AG04449 (cell line): ENCODE measurements around the gene CMYA5.

Experiments
- CTCF ChIA-PET: fragments of 350-600 bp; formaldehyde crosslinking; extraction: SDS; loops from one replicate; lab custom pipeline; 2021; ENCODE audit warnings: antibody characterized with exemption; lab: Yijun Ruan, JAX
- POLR2A ChIA-PET: fragments of 400-600, 350-600 bp; formaldehyde crosslinking; extraction: SDS; loops from one replicate; lab custom pipeline; 2020; ENCODE audit warnings: antibody characterized with exemption, inconsistent platforms; lab: Yijun Ruan, JAX
- DNase-seq: peaks from one replicate; pipeline ENCODE4 v3.0.0-alpha.2; 2010; ENCODE audit warnings: low read depth, low spot score
- H3K4me3 ChIP-seq: 2 replicates; pipeline ENCODE4 v1.5.1; 2011; ENCODE audit warnings: low read depth, mild to moderate bottlenecking, control low read depth, low read length
- CTCF ChIP-seq: IDR thresholded peaks from one replicate; pipeline ENCODE4 v1.5.1; 2011; ENCODE audit warnings: mild to moderate bottlenecking, moderate library complexity, low read length, control low read depth, inconsistent platforms; ENCODE audit not compliant: insufficient read depth; ENCODE audit errors: missing control alignments

Gene CMYA5

GRCh38 chr5:79736528-79737514 is 47.2 kb downstream of the CMYA5 start:
- no peak overlapping the region for H3K4me3 ChIP-seq
- DNase-seq = no peak
- CTCF ChIA-PET = no interaction called here
- POLR2A ChIA-PET = no interaction called here
- TF ChIP-seq CTCF = no peak

- no peak overlapping the region for H3K4me3 ChIP-seq
- no peak for TF ChIP-seq CTCF
- DNase-seq = no peak
- CTCF ChIA-PET = no interaction called here
- POLR2A ChIA-PET = no interaction called here
Observed at GRCh38 chr5:79738349-79738748, 48.7 kb downstream of the CMYA5 start.

GRCh38 chr5:79742549-79743136 is 53.0 kb downstream of the CMYA5 start:
- no peak overlapping the region for H3K4me3 ChIP-seq
- CTCF ChIA-PET = interaction anchor here (1.0 kb wide), 1 partner anchor 341 kb away, joined by 3 read pairs; no protein-coding TSS in a partner anchor

GRCh38 chr5:79743846-79744605 is 54.4 kb downstream of the CMYA5 start:
- no peak for TF ChIP-seq CTCF
- DNase-seq = no peak
- no peak overlapping the region for H3K4me3 ChIP-seq
- CTCF ChIA-PET = interaction anchor here (1.0 kb wide), 1 partner anchor 340 kb away, joined by 3 read pairs; no protein-coding TSS in a partner anchor
- POLR2A ChIA-PET = no interaction called here

More at GRCh38 chr5:79742549-79743136, 53.0 kb downstream of the CMYA5 start:
- no peak for TF ChIP-seq CTCF
- DNase-seq = no peak
- POLR2A ChIA-PET = no interaction called here

DNA sequence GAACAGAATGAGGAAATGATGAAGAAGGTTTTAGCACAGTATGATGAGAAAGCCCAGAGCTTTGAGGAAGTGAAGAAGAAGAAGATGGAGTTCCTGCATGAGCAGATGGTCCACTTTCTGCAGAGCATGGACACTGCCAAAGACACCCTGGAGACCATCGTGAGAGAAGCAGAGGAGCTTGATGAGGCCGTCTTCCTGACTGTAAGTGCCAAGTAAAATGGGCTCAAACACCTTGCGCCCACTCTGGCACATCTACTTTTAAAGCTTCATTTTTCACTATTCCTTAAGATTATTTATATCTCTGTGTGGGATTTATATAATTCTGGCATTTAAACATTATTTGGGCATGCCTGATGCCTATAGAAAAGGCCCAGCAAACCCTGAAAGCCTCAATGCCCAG is 55.6 kb downstream of the CMYA5 start:
- TF ChIP-seq CTCF = no peak
- CTCF ChIA-PET = no interaction called here
- no peak for DNase-seq
- H3K4me3 ChIP-seq = no peak overlapping the region
- POLR2A ChIA-PET = no interaction called here
